Mammary epithelial cell (primary cell): Measurements from ENCODE around the gene WNT9A.

Experiments
- CTCF ChIP-seq, 2 donors: IDR thresholded peaks in 1 of 2; conservative IDR thresholded peaks in 1 of 2; 2 replicates each; pipeline ENCODE4 v1.5.1; 2011 to 2012; ENCODE audit warnings: inconsistent platforms in 2 of 2, low read length in 2 of 2, mild to moderate bottlenecking in 2 of 2, control low read depth in 1 of 2, low read depth in 1 of 2; ENCODE audit not compliant: insufficient read depth in 1 of 2; ENCODE audit errors: extremely low read depth in 1 of 2
- EZH2 ChIP-seq: IDR thresholded peaks from 2 replicates; pipeline ENCODE4 v1.6.1; 2012; ENCODE audit warnings: low read length, inconsistent platforms, borderline replicate concordance

GRCh38 chr1:227898502-227899140 lies 49.1 kb downstream of the WNT9A start:
- no peak for TF ChIP-seq CTCF (conservative IDR thresholded peaks at IDR 0.05 in 1 of 2, IDR thresholded peaks at IDR 0.05 in 1 of 2; ENCODE audit: extremely low read depth in 1 of 2, insufficient read depth in 1 of 2, low read depth in 1 of 2, low read length in 2 of 2)
- no peak for TF ChIP-seq EZH2
